ENCODE data around the gene SGCG.

SGCG gene

DNA sequence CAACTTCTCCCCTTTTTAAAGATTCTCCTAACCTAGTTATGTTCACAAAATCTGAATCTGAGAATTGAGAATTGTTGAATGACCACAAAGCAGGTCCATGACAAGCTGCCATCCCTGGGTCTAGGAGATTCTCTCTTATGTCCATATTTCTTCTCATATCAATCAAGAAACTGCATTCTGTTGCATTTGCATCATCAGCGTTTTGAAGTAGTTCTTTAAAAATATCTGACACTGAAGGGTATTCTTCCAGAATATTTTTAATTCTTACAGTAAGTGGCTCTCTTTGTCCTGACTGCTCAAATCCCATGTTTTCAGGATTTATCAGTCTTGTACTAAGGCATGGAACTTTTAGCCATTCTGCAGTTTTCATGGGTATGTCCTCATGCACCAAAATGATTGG lies 158.4 kb downstream of the SGCG start:
- no peak for DNase-seq

DNA sequence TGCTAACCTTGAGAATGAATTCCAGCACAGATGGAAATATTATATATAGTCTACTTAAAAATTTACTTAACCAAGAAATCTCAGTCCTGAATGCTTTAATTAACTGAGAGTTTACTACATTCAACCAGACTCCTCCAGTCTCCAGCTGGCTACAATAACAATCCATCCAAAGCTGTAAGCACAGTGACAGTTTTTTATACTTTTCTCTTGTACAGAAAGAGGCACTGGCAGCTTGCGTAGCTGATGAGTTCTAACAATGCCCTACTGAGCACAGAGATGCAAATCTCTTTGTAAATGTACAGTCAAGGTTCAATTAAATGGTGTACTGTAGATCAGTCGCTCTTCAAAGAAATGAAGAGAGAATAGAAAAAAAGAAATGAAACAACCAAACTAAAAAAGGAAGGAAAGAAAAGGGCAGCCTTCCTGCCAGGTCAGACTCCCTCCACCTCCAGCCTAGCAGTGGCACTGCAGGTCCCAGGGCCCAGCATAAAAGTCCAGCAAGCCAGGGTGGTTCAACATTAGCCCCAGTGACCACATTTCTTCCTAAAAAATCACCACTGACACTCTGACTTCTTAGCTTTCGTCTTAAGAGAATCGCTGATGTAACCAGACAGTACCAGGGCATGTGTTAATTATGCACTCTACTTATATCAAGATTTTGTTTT lies 164.3 kb downstream of the SGCG start:
- no peak for DNase-seq

- DNase-seq, result no peak
These were observed 166.8 kb downstream of the SGCG start for GRCh38 chr13:23347601-23348000.

DNA sequence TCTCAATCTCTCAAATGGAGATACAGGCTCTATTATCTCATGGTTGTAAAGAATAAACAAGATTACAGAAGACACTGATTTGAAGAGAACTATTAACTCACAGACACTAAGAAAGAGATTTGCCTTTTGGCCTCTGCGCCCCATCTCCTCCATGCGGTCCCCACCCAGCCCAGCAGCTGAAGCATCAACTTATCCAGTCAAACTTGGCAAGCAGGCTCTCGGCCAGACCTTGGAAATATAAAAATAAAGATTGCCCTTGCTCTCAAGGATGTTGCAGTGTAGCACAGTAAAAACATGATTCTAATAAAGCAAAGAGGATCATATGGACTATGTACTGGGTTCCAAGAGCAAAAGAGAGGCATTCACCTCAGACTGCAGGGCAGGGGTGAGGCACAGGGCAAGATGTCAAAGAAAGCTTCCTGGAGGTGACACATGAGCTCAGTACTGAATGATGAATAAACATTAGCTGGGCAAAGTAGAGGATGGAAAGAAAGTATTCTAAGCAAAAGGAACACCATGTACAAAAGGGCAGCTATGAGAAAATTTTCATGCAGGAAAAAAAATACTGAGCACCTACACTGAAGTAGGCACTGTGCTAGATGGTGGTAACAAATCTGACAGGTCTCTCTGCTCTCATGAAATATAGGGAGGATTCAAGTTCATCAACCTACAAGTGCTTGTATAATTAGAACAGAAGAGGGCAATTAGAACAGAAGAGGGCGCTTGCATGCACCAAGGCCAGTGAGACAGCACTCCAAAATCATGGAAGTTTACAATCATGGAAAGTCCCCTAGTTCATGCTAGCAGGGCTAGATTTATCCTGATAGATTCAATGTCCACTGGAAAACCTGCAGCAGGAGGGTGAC lies 167.7 kb downstream of the SGCG start:
- no peak for DNase-seq

DNA sequence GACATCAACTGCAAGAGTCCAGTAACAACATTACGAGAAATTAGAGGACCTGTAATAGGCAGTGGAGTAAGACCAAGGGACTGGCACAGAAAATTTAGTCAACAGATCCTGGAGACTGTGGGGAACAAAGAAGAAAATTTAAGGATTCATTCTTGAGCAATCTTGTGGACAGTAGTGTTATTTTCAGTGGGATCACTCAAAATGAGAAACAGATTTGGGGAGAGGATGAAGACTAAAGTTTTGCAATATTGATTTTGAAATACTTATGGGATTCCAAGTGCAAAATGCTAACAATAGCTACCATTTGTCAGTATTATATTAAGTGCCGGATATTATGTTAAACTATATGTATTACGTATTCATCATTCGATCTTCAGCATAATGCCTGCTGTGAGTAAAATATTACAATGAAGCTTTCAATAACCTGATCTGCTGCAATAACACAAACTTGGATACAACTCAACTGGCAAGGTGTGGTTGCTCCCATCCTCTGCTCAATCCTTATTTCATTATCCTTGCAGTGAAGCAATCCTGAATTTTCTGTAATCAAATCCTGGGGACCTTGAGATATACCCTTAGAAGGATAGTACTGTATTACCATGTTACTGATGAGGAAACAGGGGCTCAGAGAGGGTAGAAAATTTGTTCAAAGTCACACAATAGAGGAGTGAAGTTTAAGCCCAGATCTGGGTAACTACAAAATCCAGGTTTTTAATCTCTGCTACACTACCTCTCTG lies 168.6 kb downstream of the SGCG start:
- no peak for DNase-seq

DNA sequence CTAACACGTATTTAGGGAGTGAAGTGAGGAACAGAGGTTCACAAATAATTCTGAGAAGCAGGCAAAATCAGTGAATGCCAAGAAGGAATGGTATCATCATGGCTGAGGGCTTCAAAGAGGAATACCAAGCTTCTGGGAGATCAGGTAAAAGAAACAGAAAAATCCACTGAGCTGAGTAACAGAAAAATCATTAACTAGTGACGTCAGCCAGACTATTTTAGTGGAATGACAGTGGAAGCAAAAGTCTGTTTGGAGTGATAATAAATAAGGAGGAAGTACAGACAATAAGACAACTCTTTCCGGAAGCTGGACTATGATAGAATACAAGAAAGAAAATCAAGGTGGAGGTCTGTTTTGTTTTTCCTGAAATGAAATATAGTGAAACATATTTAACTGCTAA lies 169.2 kb downstream of the SGCG start:
- DNase-seq, result no peak

GRCh38 chr13:23352161-23352560 lies 171.4 kb downstream of the SGCG start:
- no peak for DNase-seq

DNA sequence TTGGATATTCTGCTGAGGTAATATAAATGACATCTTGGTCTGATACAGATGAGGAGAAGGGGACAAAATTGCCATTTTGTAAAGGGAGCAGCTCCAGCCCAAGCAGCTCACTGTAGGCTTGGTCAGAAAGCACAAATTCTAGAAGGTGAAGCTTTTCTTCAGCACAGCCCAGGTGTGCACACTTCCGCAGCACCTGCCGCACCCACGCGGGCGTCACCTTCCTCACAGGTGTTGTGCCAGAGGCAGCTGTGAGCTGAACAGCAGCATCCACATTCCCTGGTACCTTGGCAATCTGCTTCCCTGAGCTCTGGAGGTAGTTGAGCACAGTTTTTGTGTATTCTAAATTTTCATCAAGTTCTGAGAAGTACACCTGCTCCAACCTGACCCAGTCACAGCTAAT lies 173.7 kb downstream of the SGCG start:
- DNase-seq, result no peak

DNA sequence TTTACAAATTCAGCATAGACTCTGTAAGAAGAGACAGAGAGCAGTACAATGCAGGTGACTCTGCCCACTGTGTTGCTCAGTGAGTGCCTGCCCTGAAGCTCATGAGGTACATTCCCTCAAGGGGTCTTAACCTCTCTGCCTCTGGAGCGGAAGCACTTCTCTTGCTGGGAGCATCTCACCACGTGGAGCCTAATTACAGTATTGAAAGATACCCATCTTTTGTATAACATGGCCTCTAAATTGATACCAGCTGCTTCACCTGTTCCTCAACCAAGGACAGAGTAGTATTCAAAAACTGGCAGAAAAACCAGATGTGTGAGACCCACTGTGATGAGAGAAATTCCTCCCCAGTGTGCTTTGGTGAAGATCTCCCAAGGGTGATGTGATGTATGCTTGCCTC lies 175.6 kb downstream of the SGCG start:
- DNase-seq, result no peak

DNA sequence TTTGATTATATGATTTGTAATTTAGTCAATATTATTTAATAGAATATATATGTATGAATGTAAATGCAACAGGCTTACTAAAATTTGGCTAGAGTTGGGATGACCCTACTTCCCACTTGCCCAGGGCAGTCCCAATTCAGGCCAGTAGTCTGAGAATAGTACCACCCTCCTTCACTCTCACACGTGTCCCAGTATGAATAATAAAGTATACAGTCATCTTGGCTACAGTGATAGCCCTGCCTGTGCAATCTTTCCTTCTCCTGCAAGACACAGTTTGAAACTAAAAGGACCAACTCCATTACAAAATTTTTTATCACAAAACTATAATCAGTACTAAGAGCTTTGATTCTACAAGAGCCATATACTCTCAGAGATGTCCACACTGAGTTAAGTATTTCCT lies 176.6 kb downstream of the SGCG start:
- no peak for DNase-seq

- no peak for DNase-seq
These were observed 179.1 kb downstream of the SGCG start for GRCh38 chr13:23359882-23360281.

DNA sequence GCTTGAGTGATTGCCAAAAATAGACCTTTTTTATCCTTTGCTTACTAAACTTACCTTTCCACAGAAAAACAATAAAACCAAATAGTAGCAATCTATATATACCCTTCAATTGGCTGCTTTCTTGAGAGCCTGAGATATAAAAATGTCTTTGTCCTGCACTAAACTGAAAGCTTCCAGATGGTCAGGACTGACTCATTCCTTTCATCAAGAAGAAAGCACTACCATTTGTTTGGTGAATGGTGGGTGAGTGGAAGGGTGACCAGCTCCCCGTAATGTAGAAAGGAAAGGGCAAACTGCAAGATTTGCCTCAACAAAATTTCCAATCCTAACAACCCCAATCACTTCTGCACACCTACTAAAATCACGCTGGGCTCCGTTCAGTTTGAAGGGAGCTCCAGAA lies 184.9 kb downstream of the SGCG start:
- no peak for DNase-seq

GRCh38 chr13:23367907-23368306 lies 187.1 kb downstream of the SGCG start:
- DNase-seq, result no peak

- DNase-seq, result no peak
These were observed 191.6 kb downstream of the SGCG start for GRCh38 chr13:23372264-23372906.
